Gastroesophageal sphincter (tissue), 4 donors: Measurements from ENCODE around the gene ZBTB47. TPM values are rescaled to one million over a fixed set of nuclear protein-coding genes. Genes with fewer than 3 reads are reported as not detected.

Source experiments
- ATAC-seq: fragments of 150-250 bp; one replicate; pipeline ENCODE4 v1.9.1; 2016; ENCODE audit warnings: mild to moderate bottlenecking, moderate library complexity
- H3K27ac ChIP-seq, 4 donors: fragments of 200-600 bp; sonication (generic) in 3 of 4; 1 replicate in 3 of 4; 2 replicates in 1 of 4; pipeline ENCODE4 v1.5.1; 2016 to 2019
- H3K27me3 ChIP-seq: fragments of 200-600 bp; sonication (generic); one replicate; pipeline ENCODE4 v1.5.1; 2019
- H3K36me3 ChIP-seq, 2 donors: fragments of 200-600 bp; sonication (generic); one replicate each; pipeline ENCODE4 v1.5.1; 2019; ENCODE audit warnings: control low read depth in 1 of 2
- H3K4me1 ChIP-seq, 3 donors: fragments of 200-600 bp; sonication (generic); 1 replicate in 2 of 3; 2 replicates in 1 of 3; pipeline ENCODE4 v1.5.1; 2016 to 2019; ENCODE audit warnings: control low read depth in 2 of 3
- H3K4me3 ChIP-seq, 2 donors: fragments of 200-600 bp; sonication (generic); one replicate each; pipeline ENCODE4 v1.5.1; 2019; ENCODE audit warnings: mild to moderate bottlenecking in 1 of 2, moderate library complexity in 1 of 2
- H3K9me3 ChIP-seq, 3 donors: fragments of 200-600 bp; sonication (generic); one replicate each; pipeline ENCODE4 v1.5.1; 2017 to 2019; ENCODE audit warnings: control low read depth in 2 of 3
- CTCF ChIP-seq, 4 experiments: fragments of 200-600 bp in 2 of 4; fragments of 450-650 bp in 2 of 4; sonication (generic) in 1 of 4; IDR thresholded peaks; one replicate each; pipeline ENCODE4 v1.5.1; 2017 to 2019; ENCODE audit warnings: antibody characterized with exemption in 4 of 4, mild to moderate bottlenecking in 2 of 4, moderate library complexity in 2 of 4
- EP300 ChIP-seq: sonication (generic); formaldehyde crosslinking; IDR thresholded peaks from one replicate; pipeline ENCODE4 v1.6.1; 2017; ENCODE audit warnings: antibody characterized with exemption, mild to moderate bottlenecking
- POLR2A ChIP-seq, 2 donors: fragments of 450-650 bp; IDR thresholded peaks; one replicate each; pipeline ENCODE4 v1.6.1; 2017; ENCODE audit warnings: antibody characterized with exemption in 2 of 2, mild to moderate bottlenecking in 2 of 2, moderate library complexity in 1 of 2
- POLR2AphosphoS5 ChIP-seq: sonication (generic); formaldehyde crosslinking; IDR thresholded peaks from one replicate; pipeline ENCODE4 v1.6.1; 2017; ENCODE audit warnings: antibody characterized with exemption
- WGBS, 2 donors: methylation state at CpG; one replicate each; pipeline ENCODE4 v1.1.5; 2018; ENCODE audit warnings: low coverage in 1 of 2; 5-methylcytosine and 5-hydroxymethylcytosine counted together
- total RNA-seq, 4 donors: library from RNA; depleted of rRNA; stranded (reverse); fragments of >200 nt; gene quantifications; one replicate each; pipeline ENCODE4 v1.1.0, GENCODE V29; 2016

The ZBTB47 gene
- total RNA-seq, 4 donors from 2014 or later = 86.8 to 152 (median 110) TPM

DNA sequence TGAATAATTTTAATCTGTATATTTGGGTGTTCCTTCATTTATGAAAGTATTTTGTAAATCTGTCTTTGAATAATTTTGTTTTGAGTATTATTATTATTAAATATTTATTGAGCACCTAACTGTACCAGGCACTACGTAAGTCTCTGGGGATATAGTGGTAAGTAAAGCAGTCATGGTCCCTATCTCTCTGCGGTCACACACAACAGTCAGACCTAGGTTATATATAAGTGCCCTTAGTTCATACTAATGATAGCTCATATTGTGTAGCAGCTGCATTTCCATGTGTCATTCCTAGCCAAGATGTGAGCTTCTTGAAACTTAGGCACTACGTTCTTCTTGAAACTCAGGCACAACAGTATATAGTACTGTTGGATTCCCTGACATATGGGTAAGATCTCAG is 40.6 kb upstream of the ZBTB47 start:
- ATAC-seq = no peak
- H3K27me3 ChIP-seq = no peaks in the 10 kb centered on the region
- WGBS, 2 donors = 61 to 86% methylated on average over 3 of the region's 3 CpGs
- H3K4me3 ChIP-seq = no peak overlapping the region
- peaks cover 0 to 5% of the 10 kb centered on the region in 2 donors for H3K36me3 ChIP-seq
- H3K27ac ChIP-seq = peak overlapping the region in 2 of 4 donors; percentile 22 to 65
- peaks cover 9 to 82% (median 19%) of the 10 kb centered on the region in 3 donors for H3K4me1 ChIP-seq
- TF ChIP-seq CTCF (IDR thresholded peaks at IDR 0.05) (no peak), POLR2AphosphoS5 (no peak), POLR2A (IDR thresholded peaks at IDR 0.05) (no peak), EP300 (no peak)
- H3K9me3 ChIP-seq = no peaks in the 10 kb centered on the region

GRCh38 chr3:42613462-42613861 is 40.0 kb upstream of the ZBTB47 start:
- no peak for ATAC-seq
- H3K4me1 ChIP-seq = peaks cover 9 to 77% (median 19%) of the 10 kb centered on the region in 3 donors
- no peak overlapping the region for H3K4me3 ChIP-seq
- TF ChIP-seq POLR2AphosphoS5 (no peak), CTCF (IDR thresholded peaks at IDR 0.05) (peak; percentile 33 to 47 (median 44))
- 56 to 71% methylated on average over 2 of the region's 2 CpGs for WGBS, 2 donors
- peaks cover 0 to 11% of the 10 kb centered on the region in 2 donors for H3K36me3 ChIP-seq
- no peaks in the 10 kb centered on the region for H3K27me3 ChIP-seq
- H3K9me3 ChIP-seq = no peaks in the 10 kb centered on the region
- peak overlapping the region in 2 of 4 donors; percentile 22 to 65 for H3K27ac ChIP-seq

- no peaks in the 10 kb centered on the region for H3K4me1 ChIP-seq
- 89 to 90% methylated on average over 2 of the region's 2 CpGs for WGBS, 2 donors
- no peak overlapping the region for H3K27ac ChIP-seq
- H3K4me3 ChIP-seq = no peak overlapping the region
- peaks cover 8 to 92% of the 10 kb centered on the region in 2 donors for H3K36me3 ChIP-seq
- no peaks in the 10 kb centered on the region for H3K9me3 ChIP-seq
- ATAC-seq = no peak
- H3K27me3 ChIP-seq = no peaks in the 10 kb centered on the region
- no peak for TF ChIP-seq EP300
- TF ChIP-seq POLR2A (IDR thresholded peaks at IDR 0.05) = no peak
- TF ChIP-seq CTCF (IDR thresholded peaks at IDR 0.05) = no peak
- TF ChIP-seq POLR2AphosphoS5 = no peak
Observed at GRCh38 chr3:42631620-42632019, 21.9 kb upstream of the ZBTB47 start.

DNA sequence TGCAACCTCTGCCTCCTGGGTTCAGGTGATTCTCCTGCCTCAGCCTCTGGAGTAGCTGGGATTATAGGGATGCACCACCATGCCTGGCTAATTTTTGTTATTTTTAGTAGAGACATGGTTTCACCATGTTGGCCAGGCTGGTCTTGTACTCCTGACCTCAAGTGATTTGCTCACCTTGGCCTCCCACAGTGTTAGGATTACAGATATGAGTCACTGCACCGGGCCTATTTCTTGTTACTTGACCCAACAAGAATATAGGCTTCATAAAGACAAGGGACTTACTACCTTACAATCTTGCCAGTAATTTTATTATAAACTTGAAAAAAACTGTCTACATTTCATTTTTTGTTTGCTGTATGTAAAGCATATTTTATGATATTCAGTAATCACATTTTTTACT is 21.4 kb upstream of the ZBTB47 start:
- no peak for TF ChIP-seq CTCF (IDR thresholded peaks at IDR 0.05)
- no peak for TF ChIP-seq POLR2AphosphoS5
- TF ChIP-seq POLR2A (IDR thresholded peaks at IDR 0.05) = no peak
- TF ChIP-seq EP300 = no peak
- Histone ChIP-seq H3K4me1 (no peaks in the 10 kb centered on the region), H3K4me3 (no peak overlapping the region), H3K27ac (no peak overlapping the region), H3K27me3 (no peaks in the 10 kb centered on the region), H3K9me3 (no peaks in the 10 kb centered on the region), H3K36me3 (peaks cover 13 to 94% of the 10 kb centered on the region in 2 donors)
- 77 to 100% methylated on average over 1 of the region's 1 CpG for WGBS, 2 donors
- ATAC-seq = no peak

DNA sequence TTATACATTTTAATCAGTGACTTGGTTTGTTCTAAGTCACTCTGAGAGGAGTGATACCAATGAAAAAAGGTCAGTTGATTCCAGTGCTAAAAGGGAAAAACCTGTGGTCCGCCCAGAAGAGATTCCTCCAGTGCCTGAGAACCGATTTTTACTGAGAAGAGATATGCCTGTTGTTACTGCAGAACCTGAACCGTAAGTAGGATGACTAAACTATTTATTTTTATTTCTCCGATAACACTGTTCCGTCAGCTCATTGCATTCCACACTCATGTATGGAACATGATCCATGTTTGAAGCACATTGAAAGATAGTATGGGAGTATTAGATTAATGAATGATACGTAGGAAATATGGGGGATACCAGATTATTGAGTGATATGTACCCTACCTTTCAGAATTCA is 20.0 kb upstream of the ZBTB47 start:
- peaks cover 0 to 3% (median 0%) of the 10 kb centered on the region in 3 donors for H3K4me1 ChIP-seq
- H3K4me3 ChIP-seq = no peak overlapping the region
- TF ChIP-seq POLR2AphosphoS5 (no peak), EP300 (no peak), CTCF (IDR thresholded peaks at IDR 0.05) (no peak), POLR2A (IDR thresholded peaks at IDR 0.05) (no peak)
- ATAC-seq = no peak
- no peaks in the 10 kb centered on the region for H3K9me3 ChIP-seq
- H3K27ac ChIP-seq = no peak overlapping the region
- peaks cover 22 to 96% of the 10 kb centered on the region in 2 donors for H3K36me3 ChIP-seq
- 77 to 87% methylated on average over 5 to 6 of the region's 6 CpGs for WGBS, 2 donors
- no peaks in the 10 kb centered on the region for H3K27me3 ChIP-seq
